Inflammatory macrophage treated with lipopolysaccharide for 1 hour (primary cell): Measurements from ENCODE around the gene MRPL57.
"Not testable (repeated sequence)": the region's sequence is repeated elsewhere in the genome, so short reads cannot be mapped to it uniquely, and the experiment has no call there.

ENCODE experiments used
- DNase-seq, 2 donors: peaks; one replicate each; pipeline ENCODE4 v3.0.0-alpha.2; 2020 to 2022

The MRPL57 gene

DNA sequence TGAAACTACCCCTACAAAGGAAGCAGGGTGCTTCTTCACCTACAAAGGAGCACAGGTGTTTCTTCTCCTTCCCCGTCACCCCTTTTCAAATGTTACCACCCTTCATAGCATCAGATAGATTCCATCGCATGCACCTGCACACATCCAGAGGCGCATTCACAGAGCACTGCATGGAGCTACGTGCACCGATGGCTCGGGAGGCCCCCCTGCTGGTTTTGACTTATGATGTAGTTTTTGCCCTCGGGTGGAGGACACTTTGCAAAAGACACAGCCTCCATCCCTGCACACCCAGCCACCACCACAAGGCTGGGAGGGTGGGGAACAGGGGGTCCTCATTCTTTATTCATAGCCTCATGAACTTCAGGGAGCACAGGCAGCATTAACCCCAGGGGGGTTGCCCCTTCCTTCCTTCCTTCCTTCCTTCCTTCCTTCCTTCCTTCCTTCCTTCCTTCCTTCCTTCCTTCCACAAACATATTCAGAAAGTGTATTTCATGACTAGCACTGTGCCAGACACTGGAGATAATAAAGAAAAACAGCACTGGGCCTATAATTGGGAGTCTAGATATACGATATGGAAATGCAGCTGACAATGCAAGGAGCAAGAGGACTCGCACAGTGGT is 21.3 kb downstream of the MRPL57 start:
- not testable (repeated sequence) for DNase-seq

- DNase-seq: not testable (repeated sequence)
Observed at GRCh38 chr13:21198391-21198790, 21.9 kb downstream of the MRPL57 start.

DNA sequence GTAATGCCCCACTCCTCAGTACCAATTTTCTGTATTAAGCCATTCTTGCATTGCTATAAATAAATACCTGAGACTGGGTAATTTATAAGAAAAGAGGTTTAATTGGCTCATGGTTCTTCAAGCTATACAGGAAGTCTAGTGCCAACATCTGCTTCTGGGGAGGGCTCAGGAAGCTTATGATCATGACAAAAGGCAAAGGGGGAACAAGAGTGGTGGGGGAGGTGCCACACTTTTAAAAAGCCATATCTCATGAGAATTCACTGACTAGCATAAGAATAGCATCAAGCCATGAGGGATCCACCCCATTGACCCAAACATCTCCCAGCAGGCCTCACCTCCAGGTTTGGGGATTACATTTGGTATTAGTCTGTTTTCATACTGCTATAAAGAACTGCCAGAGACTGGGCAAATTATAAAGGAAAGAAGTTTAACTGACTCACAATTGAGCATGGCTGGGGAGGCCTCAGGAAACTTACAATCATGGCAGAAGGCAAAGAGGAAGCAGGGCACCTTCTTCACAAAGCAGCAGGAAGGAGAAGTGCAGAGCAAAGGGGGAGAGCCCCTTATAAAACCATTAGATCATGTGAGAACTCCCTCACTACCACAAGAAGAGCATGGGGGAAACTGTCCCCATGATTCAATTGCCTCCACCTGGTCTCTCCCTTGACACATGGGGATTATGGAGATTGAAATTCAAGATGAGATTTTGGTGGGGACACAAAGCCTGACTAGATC is 25.2 kb downstream of the MRPL57 start:
- DNase-seq: not testable (repeated sequence)

- no peak for DNase-seq
Observed at GRCh38 chr13:21202767-21203531, 26.5 kb downstream of the MRPL57 start.

GRCh38 chr13:21208652-21209154 is 32.2 kb downstream of the MRPL57 start:
- no peak for DNase-seq

- DNase-seq: no peak
Observed at GRCh38 chr13:21212138-21212775, 35.8 kb downstream of the MRPL57 start.

DNA sequence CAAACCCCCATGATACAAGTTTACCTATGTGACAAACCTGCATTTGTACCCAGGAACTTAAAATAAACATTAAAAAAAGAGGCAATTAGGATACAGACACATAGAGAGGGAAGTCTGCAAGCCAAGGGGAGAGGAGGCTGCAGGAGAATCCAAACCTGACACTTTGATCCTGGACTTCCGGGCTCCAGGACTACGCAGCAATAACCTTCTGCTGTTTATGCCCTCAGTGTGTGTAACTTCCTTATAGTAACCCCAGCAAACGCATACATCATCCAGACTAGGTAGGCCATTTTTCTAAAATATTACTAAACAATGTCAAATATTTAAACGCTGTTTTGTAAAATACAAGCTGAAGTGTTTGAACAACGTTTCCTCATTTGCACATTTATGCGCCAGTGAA is 39.0 kb downstream of the MRPL57 start:
- DNase-seq: not testable (repeated sequence)

- DNase-seq: no peak
Observed at GRCh38 chr13:21216332-21216731, 39.9 kb downstream of the MRPL57 start.

DNA sequence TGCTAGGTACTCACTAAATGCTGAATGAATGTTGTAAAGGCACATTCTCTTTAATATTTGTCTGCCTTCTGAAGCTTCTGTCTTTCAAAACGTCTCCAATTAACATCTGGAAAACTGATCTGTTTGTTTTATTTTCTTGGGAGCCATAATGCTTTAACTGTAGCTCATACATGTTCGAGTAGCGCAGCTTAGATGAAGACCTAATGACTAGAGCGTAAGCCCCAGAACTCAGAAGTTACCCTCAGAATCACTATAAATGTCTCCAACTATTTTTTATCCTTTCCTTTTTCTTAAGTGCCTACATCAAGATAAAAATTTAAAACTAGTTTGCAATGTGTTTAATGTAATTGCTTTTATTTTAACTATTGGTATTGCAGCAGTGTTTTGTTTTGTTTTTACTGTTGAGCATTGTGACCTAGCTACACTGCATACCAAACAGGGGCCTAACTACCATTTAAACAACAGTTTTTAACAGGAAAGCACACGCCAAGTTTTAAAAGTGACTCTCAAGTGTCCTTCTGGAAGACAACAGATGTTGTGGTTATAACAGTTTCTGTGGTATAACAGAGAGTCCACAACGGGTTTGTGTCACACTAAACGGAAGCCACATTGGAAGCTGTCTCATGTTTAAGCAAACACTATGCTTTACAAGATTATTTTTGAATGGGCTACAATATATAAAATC is 42.0 kb downstream of the MRPL57 start:
- no peak for DNase-seq

DNA sequence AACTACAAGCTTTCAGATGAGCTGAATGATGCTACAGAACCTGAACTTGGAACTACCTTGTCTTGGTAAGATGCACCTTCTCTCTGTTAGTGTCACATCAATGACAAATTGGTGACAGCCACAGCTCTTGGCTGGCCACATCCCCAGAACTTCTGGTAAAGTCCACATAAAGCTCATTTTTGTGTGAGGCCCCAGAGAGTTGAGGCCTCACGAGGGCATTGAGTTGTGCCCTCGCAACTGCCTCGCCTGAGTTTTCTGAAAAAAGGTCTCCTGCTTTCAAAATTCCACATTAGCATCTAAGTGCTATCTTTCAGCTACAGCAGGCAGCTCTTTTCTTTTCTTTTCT is 42.6 kb downstream of the MRPL57 start:
- DNase-seq: no peak

GRCh38 chr13:21219716-21220115 is 43.3 kb downstream of the MRPL57 start:
- DNase-seq: not testable (repeated sequence)

DNA sequence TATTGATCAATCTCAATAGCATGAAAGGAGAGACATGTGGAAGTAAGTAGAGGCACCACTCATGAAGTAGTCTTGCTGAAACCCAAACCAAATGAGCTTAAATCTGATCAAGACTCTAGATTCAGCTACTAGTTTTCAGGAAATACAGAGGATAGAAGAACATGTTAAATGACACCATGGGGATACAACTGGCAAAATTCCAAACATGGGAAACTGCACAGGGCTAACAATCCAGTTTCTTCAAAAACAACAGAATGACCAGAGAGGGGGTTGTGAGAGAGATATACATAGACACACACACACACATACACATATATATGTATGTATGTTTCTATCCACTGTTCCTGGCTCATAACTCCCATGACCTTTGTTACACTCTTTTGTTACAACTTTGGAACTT is 44.8 kb downstream of the MRPL57 start:
- DNase-seq: no peak

DNA sequence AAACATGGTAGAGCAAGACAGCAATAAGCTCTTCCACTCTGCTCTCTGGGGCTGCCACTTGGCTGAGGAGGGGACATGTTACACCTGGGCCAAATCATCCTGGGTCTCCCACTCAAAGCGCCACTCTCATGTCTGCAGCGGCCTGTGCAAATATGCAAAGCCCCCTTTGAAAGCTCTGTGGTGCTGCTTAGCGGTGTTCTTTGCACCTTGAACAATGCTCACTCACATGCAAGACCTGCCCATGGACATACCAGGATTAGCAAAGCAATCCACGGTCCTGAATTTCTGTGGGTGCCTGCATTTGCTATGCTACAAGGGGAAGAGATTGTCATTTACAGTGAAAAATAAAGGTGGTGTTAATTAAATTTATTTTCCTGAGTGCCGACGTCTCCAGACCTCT is 48.6 kb downstream of the MRPL57 start:
- no peak for DNase-seq

DNA sequence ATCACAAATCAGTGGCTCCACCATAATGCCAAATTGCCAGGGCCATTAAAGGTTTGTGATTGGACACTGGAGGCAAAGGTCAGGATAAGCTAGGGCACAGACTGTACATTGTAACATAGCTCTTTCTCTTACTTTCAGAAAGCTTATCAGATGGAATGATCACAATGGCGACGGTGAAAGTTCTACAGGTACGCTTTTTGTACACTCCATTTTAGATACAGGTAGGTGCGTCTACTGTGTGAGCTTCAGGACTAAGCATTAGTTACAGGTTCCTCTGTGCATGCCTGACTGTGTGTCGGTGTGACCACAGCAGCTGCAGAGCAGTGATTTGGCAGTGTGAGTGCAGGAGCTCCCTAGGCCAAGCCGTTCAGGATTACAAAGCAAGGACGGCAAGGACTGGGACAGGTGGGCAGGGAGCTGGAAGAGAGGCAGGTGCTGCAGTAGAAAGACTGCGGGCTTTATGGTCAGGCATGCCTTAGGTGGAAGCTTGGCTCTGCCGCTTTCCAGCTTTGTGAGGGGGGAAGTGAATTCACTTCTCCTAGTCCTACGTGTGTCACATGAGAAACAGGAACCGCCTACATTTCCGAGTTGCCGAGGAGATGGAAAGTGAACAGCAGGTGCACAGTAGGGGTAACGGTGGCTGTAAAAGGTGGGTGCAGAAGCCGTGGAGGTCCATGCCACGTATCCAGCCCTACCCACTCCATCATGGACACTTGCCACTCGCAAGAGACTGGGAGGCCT is 49.6 kb downstream of the MRPL57 start:
- DNase-seq: no peak

GRCh38 chr13:21227917-21228316 is 51.5 kb downstream of the MRPL57 start:
- DNase-seq: no peak
